DOHH2 (cell line): ENCODE data around the gene OR8B12.

Experiments
- CTCF ChIP-seq: fragments of 200-600 bp; sonication (generic); IDR thresholded peaks from one replicate; pipeline ENCODE4 v1.5.1; 2014; ENCODE audit warnings: antibody characterized with exemption, mild to moderate bottlenecking, low read depth, low read length; ENCODE audit not compliant: poor library complexity, severe bottlenecking
- EZH2phosphoT487 ChIP-seq: fragments of 200-600 bp; sonication (generic); IDR thresholded peaks from 2 replicates; pipeline ENCODE4 v1.6.1; 2017; ENCODE audit warnings: borderline replicate concordance, mild to moderate bottlenecking, antibody characterized with exemption, low read length, moderate library complexity, mixed read lengths

GRCh38 chr11:124493016-124493655, 50.3 kb downstream of the OR8B12 start:
- TF ChIP-seq CTCF (no peak), EZH2phosphoT487 (no peak)
